HUES64 (cell line): ENCODE results near the gene CEND1.

Experiments
- H3K27ac ChIP-seq: 2 replicates; pipeline ENCODE4 v1.7.0; 2013; ENCODE audit warnings: low read depth, low read length, inconsistent platforms
- H3K27me3 ChIP-seq: 2 replicates; pipeline ENCODE4 v1.6.1; 2013; ENCODE audit warnings: mild to moderate bottlenecking, low read length; ENCODE audit not compliant: insufficient read depth
- H3K36me3 ChIP-seq: 2 replicates; pipeline ENCODE4 v1.6.1; 2013; ENCODE audit warnings: mild to moderate bottlenecking, low read length; ENCODE audit not compliant: insufficient read depth
- H3K4me1 ChIP-seq: 2 replicates; pipeline ENCODE4 v1.6.1; 2013; ENCODE audit warnings: mild to moderate bottlenecking, low read length, moderate library complexity; ENCODE audit not compliant: insufficient read depth
- H3K4me3 ChIP-seq: 2 replicates; pipeline ENCODE4 v1.5.1; 2013; ENCODE audit warnings: mild to moderate bottlenecking, low read length, moderate library complexity
- H3K9ac ChIP-seq: 2 replicates; pipeline ENCODE4 v1.6.1; 2013; ENCODE audit warnings: mild to moderate bottlenecking, low read depth, low read length
- H3K9me3 ChIP-seq: 2 replicates; pipeline ENCODE4 v1.6.1; 2013; ENCODE audit warnings: low read depth, low read length; ENCODE audit not compliant: insufficient read depth
- WGBS: fragments of 150-250, 120-280 bp; methylation state at CpG from one replicate; pipeline ENCODE4 v1.1.7; 2013; ENCODE audit warnings: missing lambda C conversion rate; 5-methylcytosine and 5-hydroxymethylcytosine counted together

CEND1 gene

DNA sequence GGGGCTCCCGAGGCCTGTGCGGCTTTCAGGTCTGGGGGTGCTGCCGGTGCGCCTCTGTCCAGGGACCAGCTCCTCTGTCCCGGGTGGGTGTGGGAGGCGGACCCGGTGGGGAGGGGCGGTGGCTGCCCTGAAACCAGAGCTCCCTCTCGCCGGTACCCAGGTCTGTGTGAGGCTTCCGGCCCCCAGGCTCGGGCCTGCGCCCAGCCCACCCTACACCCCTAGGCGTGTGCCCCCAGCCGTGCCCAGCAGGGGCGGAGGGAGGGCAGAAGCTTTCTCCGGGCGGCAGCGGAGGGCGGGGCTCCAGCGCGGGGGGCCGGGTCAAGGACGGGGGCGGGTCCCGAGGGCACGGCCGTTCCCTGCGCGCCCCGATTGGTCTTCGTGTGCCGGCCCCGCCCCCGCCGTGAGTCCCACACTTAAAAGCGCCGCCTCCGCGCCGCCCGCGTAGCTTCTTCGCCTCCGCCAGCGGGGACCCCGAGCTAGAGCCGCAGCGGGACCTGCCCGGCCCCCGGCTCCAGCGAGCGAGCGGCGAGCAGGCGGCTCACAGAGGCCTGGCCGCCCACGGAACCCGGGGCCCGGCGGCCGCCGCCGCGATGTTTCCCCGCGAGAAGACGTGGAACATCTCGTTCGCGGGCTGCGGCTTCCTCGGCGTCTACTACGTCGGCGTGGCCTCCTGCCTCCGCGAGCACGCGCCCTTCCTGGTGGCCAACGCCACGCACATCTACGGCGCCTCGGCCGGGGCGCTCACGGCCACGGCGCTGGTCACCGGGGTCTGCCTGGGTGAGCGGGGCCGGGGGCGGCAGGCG lies 29.4 kb upstream of the CEND1 start:
- WGBS: 3% methylated on average over 96 of the region's 96 CpGs
- H3K36me3 ChIP-seq: 0 out of 2 replicates have a peak, but pooled peaks cover 6% of the 10 kb centered on the region
- no peaks in the 10 kb centered on the region for H3K4me1 ChIP-seq
- no peaks in the 10 kb centered on the region for H3K27me3 ChIP-seq
- peak overlapping the region; percentile 92 for H3K4me3 ChIP-seq
- no peaks in the 10 kb centered on the region for H3K9me3 ChIP-seq
- H3K9ac ChIP-seq: peak overlapping the region; percentile 79
- peak overlapping the region; percentile 37; the same call in 1 of the 2 replicates for H3K27ac ChIP-seq

DNA sequence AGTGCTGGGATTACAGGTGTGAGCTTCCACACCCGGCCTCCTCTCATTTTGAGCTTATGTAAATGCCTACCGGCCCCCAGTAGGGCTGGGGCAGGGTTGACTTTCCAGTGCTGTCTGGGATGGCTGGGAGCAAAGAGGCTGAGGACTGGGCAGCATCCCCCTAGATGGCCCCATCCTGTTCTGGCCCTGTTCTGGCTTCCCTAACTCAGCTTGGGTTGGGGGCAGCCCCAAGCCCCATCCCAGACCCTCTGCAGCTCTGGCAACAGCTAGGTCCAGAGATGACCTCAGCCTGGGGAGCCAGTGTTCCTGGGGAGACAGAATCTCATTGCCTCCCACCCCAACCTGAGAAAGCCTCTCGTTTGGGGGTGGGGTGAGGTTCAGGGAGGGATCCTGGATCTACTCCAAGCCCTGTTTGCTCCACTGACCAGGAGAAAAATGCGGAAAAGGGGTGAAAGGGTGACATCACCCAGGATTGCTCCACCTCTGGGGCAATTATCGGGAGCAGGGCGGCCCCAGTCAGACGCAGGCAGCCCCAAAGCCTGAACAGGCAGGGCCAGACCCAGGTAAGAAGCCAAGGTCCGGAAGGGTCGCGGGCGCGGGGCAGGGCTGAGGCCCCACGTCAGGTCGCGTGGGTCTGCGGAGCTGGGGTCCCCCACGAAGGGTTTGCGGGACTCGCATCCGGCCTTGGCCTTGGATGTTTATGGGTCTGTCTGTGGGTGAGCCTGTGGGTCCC lies 28.7 kb upstream of the CEND1 start, which contains the start of gene PNPLA2:
TSS of gene PNPLA2 (plus strand) at position 519 of the 733 bp plus-strand sequence. CDS start 805 bp downstream, outside the sequence.
- H3K4me3 ChIP-seq: peak within 1 kb of the TSS; percentile 92
- H3K36me3 ChIP-seq: peaks cover 9% of the 10 kb centered on the region
- H3K27me3 ChIP-seq: no peaks in the 10 kb centered on the region
- H3K27ac ChIP-seq: peak within 1 kb of the TSS; percentile 37; the same call in 1 of the 2 replicates
- 62% methylated on average over 20 of the region's 20 CpGs for WGBS
- H3K9me3 ChIP-seq: no peaks in the 10 kb centered on the region
- peak within 1 kb of the TSS; percentile 79 for H3K9ac ChIP-seq
- no peaks in the 10 kb centered on the region for H3K4me1 ChIP-seq

DNA sequence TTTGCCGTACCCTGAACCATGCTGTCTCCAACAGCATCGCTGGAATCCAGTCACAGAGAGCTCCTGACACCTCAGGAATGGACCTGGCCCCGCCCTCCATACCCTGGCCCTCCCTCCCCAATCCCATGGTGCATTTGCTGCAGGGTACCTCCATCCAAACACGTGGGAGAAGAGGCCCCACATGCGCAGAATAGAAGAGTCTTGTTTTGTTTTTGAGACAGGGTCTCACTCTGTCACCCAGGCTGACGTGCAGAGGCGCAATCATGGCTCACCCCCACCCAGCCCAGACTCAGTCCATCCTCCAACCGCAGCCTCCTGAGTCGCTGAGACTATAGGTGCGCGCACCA lies 26.5 kb upstream of the CEND1 start:
- H3K4me3 ChIP-seq: no peak overlapping the region
- H3K9me3 ChIP-seq: no peaks in the 10 kb centered on the region
- H3K27me3 ChIP-seq: no peaks in the 10 kb centered on the region
- no peak overlapping the region for H3K27ac ChIP-seq
- WGBS: 73% methylated on average over 9 of the region's 11 CpGs
- peaks cover 28% of the 10 kb centered on the region for H3K36me3 ChIP-seq
- no peak overlapping the region for H3K9ac ChIP-seq
- no peaks in the 10 kb centered on the region; the same call in 1 of the 2 replicates for H3K4me1 ChIP-seq

DNA sequence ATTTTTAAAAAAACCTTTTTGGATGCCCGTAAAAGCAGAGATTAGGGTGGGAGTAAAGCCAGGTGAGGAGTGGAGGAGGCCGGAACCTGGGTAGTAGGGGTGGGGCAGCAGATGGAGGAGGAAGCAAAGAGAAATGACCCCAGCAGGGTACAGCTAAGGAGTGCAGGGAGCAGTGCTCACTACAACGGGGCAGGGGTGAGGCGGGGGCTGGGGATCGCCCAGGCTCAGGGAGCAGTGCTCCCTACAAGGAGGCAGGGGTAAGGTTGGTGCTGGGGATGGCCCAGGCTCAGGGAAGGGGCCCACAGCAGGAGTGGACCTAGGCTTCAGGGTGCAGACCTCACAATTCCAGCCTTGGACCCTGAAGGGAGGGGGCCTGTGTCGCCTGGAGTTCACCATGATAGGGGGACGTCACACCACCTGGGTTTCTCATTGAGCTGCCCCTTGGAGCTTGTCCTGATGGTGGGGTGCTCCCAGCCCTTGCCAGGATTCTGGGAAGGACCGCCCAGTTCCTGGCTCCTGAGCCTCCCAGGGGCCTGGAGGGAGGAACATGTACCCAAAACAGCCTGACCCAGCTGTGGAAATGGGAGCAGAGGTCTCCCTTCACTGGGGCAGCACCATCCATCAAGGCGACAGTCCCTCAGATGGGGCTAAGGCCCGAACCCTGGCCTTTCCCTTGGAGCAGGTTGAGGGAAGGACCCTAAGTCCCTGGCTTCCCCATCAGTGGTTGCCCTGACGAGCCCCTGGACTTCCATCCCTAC lies 26.0 kb upstream of the CEND1 start:
- no peak overlapping the region for H3K9ac ChIP-seq
- H3K27ac ChIP-seq: no peak overlapping the region
- no peaks in the 10 kb centered on the region for H3K27me3 ChIP-seq
- peaks cover 32% of the 10 kb centered on the region for H3K36me3 ChIP-seq
- 90% methylated on average over 11 of the region's 11 CpGs for WGBS
- H3K4me3 ChIP-seq: no peak overlapping the region
- H3K4me1 ChIP-seq: peaks cover 4% of the 10 kb centered on the region
- no peaks in the 10 kb centered on the region for H3K9me3 ChIP-seq

DNA sequence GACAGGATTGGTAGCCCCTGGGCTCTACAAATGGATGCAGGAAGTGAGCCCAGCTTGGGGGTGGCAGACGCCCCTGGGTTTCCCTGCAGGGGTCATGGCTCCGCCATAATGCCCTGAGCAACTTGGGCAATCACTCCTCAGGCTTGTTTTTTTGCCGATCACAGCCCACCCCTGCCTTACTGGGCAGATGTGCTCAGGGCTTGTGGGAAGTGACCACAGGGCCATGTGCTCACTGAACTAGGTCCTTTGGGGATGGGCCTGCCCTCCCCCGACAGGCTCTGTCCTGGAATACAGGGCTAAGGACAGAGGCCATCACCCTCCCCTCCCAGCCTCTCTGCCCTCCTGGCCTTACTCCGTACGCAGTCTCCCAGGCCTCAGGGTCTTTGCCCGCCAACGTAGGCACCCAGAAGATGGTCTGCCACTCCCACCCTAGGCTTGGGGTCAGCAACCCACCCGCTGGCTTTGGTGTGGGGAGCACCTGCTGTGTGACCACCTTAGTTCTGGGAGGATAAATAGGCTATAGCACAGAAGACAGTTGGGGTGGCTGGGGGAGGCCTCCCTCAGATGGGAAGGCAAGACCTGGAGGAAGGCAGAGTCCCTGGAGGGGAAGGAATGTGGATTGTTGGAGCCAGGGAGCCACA lies 23.7 kb upstream of the CEND1 start:
- H3K9me3 ChIP-seq: no peaks in the 10 kb centered on the region
- 94% methylated on average over 9 of the region's 9 CpGs for WGBS
- H3K27me3 ChIP-seq: no peaks in the 10 kb centered on the region
- peak overlapping the region; percentile 49; the same call in 1 of the 2 replicates for H3K27ac ChIP-seq
- H3K36me3 ChIP-seq: peaks cover 35% of the 10 kb centered on the region
- H3K4me1 ChIP-seq: peaks cover 6% of the 10 kb centered on the region
- 0 out of 2 replicates have a peak overlapping the region, but pooled peaks have one; percentile 9 for H3K9ac ChIP-seq
- no peak overlapping the region for H3K4me3 ChIP-seq

DNA sequence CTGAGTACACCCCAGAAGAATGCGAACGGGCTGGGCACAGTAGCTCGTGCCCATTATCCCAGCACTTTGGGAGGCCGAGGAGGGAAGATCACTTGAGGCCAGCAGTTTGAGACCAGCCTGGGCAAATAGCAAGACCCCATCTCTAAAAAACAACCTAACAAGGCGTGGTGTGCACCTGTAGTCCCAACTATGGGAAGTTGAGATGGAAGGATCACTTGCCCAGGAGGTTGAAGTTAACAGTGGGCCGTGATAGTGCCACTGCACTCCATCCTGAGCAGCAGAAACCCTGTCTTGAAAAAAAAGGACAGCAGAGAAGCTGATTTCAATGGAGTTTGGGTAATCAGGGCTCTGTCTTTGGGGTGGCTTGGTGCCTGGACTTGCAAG lies 23.2 kb upstream of the CEND1 start:
- no peaks in the 10 kb centered on the region for H3K27me3 ChIP-seq
- 94% methylated on average over 6 of the region's 6 CpGs for WGBS
- H3K9ac ChIP-seq: 0 out of 2 replicates have a peak overlapping the region, but pooled peaks have one; percentile 9
- no peaks in the 10 kb centered on the region for H3K9me3 ChIP-seq
- H3K27ac ChIP-seq: no peak overlapping the region; the same call in 1 of the 2 replicates
- peaks cover 35% of the 10 kb centered on the region for H3K36me3 ChIP-seq
- H3K4me3 ChIP-seq: no peak overlapping the region
- H3K4me1 ChIP-seq: peaks cover 6% of the 10 kb centered on the region

DNA sequence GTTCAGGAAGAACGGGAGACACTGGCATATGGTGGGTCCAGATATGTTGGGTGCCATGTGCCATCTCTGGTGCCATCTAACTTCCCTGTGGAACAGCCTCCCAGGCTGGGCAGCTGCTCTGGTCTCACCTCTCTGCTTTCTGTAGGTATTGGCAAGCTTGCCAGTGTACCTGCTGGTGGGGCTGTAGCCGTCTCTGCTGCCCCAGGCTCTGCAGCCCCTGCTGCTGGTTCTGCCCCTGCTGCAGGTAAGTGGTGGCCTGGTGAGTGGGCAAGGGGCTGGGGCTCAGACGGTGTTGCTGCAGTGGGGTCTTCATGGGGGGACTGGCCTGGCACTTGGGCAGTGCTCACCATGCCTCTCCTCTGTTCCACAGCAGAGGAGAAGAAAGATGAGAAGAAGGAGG lies 22.5 kb upstream of the CEND1 start:
- H3K9me3 ChIP-seq: no peaks in the 10 kb centered on the region
- 97% methylated on average over 3 of the region's 3 CpGs for WGBS
- no peak overlapping the region; the same call in 1 of the 2 replicates for H3K9ac ChIP-seq
- H3K36me3 ChIP-seq: peaks cover 35% of the 10 kb centered on the region
- H3K4me3 ChIP-seq: no peak overlapping the region
- H3K27ac ChIP-seq: no peak overlapping the region
- no peaks in the 10 kb centered on the region for H3K27me3 ChIP-seq
- H3K4me1 ChIP-seq: peaks cover 6% of the 10 kb centered on the region

DNA sequence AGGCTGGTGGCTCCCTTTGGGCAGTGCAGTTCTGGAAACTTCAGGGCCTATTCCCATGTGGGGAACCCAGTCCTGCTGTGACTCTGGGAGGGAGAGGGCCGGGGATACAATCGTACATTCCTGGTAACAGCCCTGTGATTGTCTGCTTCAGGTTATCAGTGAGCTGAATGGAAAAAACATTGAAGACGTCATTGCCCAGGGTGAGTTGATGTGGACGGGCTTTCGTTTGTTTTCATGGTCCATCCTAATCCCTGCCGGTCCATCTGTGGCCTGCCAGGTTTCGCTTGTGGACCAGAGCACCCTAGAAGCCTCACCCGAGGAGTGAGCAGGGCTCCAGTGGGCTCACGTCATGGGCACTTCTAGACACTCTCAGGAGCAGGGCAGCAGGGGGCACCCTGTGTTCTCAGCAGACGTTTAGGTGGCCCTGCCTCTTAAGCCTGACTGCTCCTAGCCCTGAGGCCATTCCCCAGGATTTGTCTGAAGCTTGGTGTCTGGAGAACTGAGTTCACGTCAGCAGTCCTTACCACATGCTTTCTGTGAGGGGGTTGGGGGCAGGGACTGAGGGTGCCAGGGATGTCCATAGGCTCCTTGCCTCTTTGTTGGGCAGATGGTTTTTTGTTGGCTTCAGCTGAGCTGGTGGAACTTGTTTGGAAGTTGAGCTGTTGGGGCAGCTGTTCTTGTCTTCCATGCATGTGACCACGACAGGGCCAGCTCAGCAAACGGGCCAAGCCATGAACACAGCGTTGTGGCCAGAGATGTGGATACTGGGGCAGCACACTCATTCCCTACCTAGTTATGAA lies 21.8 kb upstream of the CEND1 start:
- peaks cover 35% of the 10 kb centered on the region for H3K36me3 ChIP-seq
- H3K27me3 ChIP-seq: no peaks in the 10 kb centered on the region
- no peaks in the 10 kb centered on the region for H3K9me3 ChIP-seq
- H3K9ac ChIP-seq: peak overlapping the region; percentile 99
- peaks cover 6% of the 10 kb centered on the region for H3K4me1 ChIP-seq
- H3K4me3 ChIP-seq: peak overlapping the region; percentile 98
- WGBS: 91% methylated on average over 13 of the region's 14 CpGs
- H3K27ac ChIP-seq: peak overlapping the region; percentile 98

DNA sequence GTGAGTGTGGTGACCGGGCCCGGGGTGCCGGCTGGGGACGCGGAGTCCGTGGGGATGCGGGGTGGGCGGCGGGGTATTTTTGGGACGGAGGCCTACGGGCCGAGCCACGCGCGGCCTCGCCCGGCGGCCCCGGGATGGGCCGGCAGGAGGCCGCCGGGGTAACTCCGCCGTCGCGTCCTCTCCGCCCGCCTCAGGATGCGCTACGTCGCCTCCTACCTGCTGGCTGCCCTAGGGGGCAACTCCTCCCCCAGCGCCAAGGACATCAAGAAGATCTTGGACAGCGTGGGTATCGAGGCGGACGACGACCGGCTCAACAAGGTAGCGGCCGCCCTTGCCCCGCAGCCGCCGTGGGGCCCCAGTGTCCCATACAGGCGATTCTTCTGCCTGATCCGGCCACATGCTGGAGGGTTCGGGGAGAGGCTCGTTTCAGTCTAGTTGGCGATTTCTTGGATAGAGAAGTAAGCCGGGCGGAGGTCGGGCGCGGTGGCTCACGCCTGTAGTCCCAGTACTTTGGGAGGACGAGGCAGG lies 20.2 kb upstream of the CEND1 start:
- Histone ChIP-seq H3K9ac (peak overlapping the region; percentile 99), H3K9me3 (no peaks in the 10 kb centered on the region), H3K27me3 (no peaks in the 10 kb centered on the region), H3K36me3 (peaks cover 34% of the 10 kb centered on the region), H3K4me3 (peak overlapping the region; percentile 98), H3K27ac (peak overlapping the region; percentile 98), H3K4me1 (peaks cover 6% of the 10 kb centered on the region)
- under 1% methylated on average over 55 of the region's 55 CpGs for WGBS
